Measurements from ENCODE around the gene RAD51. TPM values are rescaled to one million over a fixed set of nuclear protein-coding genes. Genes with fewer than 3 reads are reported as not detected.

Gene RAD51
- total RNA-seq, 1 donor = 12.1 TPM

DNA sequence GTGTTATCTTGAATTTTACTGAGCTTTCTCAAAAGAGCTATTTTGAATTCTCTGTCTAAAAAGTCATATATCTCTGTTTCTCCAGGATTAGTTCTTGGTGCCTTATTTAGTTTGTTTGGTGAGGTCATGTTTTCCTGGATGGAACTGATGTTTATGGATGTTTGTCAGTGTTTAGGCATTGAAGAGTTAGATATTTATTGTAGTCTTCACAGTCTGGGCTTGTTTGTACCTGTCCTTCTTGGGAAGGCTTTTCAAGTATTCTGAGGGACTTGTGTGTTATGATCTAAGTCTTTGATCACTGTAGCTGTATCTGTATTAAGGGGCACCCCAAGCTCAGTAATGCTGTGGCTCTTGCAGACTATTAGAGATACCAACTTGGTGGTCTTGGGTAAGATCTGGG, 10.6 kb upstream of the RAD51 start:
- no peak for DNase-seq (ENCODE audit: low read depth)
- H3K4me3 ChIP-seq (ENCODE audit: low read depth, low read length) = no peak overlapping the region
- TF ChIP-seq CTCF (IDR thresholded peaks at IDR 0.05; ENCODE audit: insufficient read depth, low read length) = no peak

GRCh38 chr15:40685376-40685775, 9.6 kb upstream of the RAD51 start:
- no peak for TF ChIP-seq CTCF (IDR thresholded peaks at IDR 0.05; ENCODE audit: insufficient read depth, low read length)
- DNase-seq (ENCODE audit: low read depth) = no peak
- H3K4me3 ChIP-seq (ENCODE audit: low read depth, low read length) = no peak overlapping the region

GRCh38 chr15:40688932-40689799, 5.8 kb upstream of the RAD51 start:
- no peak for DNase-seq (ENCODE audit: low read depth)
- H3K4me3 ChIP-seq (ENCODE audit: low read depth, low read length) = no peak overlapping the region
- TF ChIP-seq CTCF (IDR thresholded peaks at IDR 0.05; ENCODE audit: insufficient read depth, low read length) = no peak

DNA sequence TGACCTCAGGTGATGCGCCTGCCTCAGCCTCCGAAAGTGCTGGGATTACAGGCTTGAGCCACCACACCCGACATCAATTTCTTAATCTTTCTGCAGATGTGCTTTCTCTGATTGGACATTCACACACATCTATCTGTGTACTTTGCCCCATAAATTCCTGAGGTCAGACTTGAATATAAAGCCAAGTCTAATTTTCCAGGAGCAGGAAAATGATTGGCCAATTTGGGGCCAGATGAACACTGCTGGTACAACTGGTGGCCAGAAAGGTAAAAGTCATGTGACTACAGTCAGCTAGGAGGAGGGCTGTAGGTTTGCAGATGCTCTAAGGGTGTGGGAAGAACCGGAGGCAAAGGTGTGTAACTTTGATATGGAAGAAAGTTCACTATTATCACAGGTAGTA, 3.2 kb upstream of the RAD51 start:
- TF ChIP-seq CTCF (IDR thresholded peaks at IDR 0.05; ENCODE audit: insufficient read depth, low read length) = no peak
- no peak overlapping the region for H3K4me3 ChIP-seq (ENCODE audit: low read depth, low read length)
- DNase-seq (ENCODE audit: low read depth) = no peak

GRCh38 chr15:40693904-40694687, 878 bp upstream of the RAD51 start:
- DNase-seq (ENCODE audit: low read depth) = peak; percentile 5

GRCh38 chr15:40695469-40695890, 506 bp downstream of the RAD51 start:
- peak overlapping the region; percentile 98 for H3K4me3 ChIP-seq (ENCODE audit: low read depth, low read length)
- DNase-seq (ENCODE audit: low read depth) = peak; percentile 42
- TF ChIP-seq CTCF (IDR thresholded peaks at IDR 0.05; ENCODE audit: insufficient read depth, low read length) = no peak

More at GRCh38 chr15:40693904-40694687, 878 bp upstream of the RAD51 start:
- no peak for TF ChIP-seq CTCF (IDR thresholded peaks at IDR 0.05; ENCODE audit: insufficient read depth, low read length)
- peak overlapping the region; percentile 98 for H3K4me3 ChIP-seq (ENCODE audit: low read depth, low read length)
